DOHH2 (cell line): Measurements from ENCODE around the gene TFF3.

Experiments
- H3F3A ChIP-seq: fragments of 200-600 bp; sonication (generic), shearing (Covaris generic); 2 replicates; pipeline ENCODE4 v1.6.0; 2016; ENCODE audit warnings: antibody characterized with exemption, mild to moderate bottlenecking; ENCODE audit not compliant: control insufficient read depth, insufficient read depth
- H3K27ac ChIP-seq: fragments of 200-600 bp; sonication (generic); 2 replicates; pipeline ENCODE4 v1.5.1; 2014; ENCODE audit warnings: low read depth, mild to moderate bottlenecking, low read length, moderate library complexity
- H3K27me3 ChIP-seq: fragments of 200-600 bp; sonication (generic); 2 replicates; pipeline ENCODE4 v1.6.1; 2014; ENCODE audit warnings: mild to moderate bottlenecking, low read length, mixed read lengths; ENCODE audit not compliant: control insufficient read depth
- H3K36me3 ChIP-seq: fragments of 200-600 bp; sonication (generic); 2 replicates; pipeline ENCODE4 v1.6.1; 2014; ENCODE audit warnings: mild to moderate bottlenecking, low read length, moderate library complexity, mixed read lengths; ENCODE audit not compliant: control insufficient read depth
- H3K4me1 ChIP-seq: fragments of 200-600 bp; sonication (generic); 2 replicates; pipeline ENCODE4 v1.6.1; 2014; ENCODE audit warnings: mild to moderate bottlenecking, low read length, mixed read lengths; ENCODE audit not compliant: control insufficient read depth
- H3K4me2 ChIP-seq: fragments of 200-600 bp; sonication (generic); 2 replicates; pipeline ENCODE4 v1.6.0; 2014; ENCODE audit warnings: mild to moderate bottlenecking, low read length, moderate library complexity
- H3K4me3 ChIP-seq: fragments of 200-600 bp; sonication (generic); 2 replicates; pipeline ENCODE4 v1.5.1; 2014; ENCODE audit warnings: mild to moderate bottlenecking, low read length, mixed read lengths
- H3K79me2 ChIP-seq: fragments of 200-600 bp; sonication (generic); 2 replicates; pipeline ENCODE4 v1.6.1; 2014; ENCODE audit warnings: mild to moderate bottlenecking, low read length, mixed read lengths; ENCODE audit not compliant: control insufficient read depth
- H3K9me2 ChIP-seq: fragments of 200-600 bp; sonication (generic); replicated peaks from 2 replicates; pipeline ENCODE4 v1.6.1; 2014; ENCODE audit warnings: mild to moderate bottlenecking, low read length, mixed read lengths; ENCODE audit not compliant: control insufficient read depth
- H3K9me3 ChIP-seq: fragments of 200-600 bp; sonication (generic); 2 replicates; pipeline ENCODE4 v1.6.1; 2014; ENCODE audit warnings: antibody characterized with exemption, low read length, mixed read lengths; ENCODE audit not compliant: control insufficient read depth, insufficient read depth
- H4K20me1 ChIP-seq: fragments of 200-600 bp; sonication (generic); 2 replicates; pipeline ENCODE4 v1.6.0; 2014; ENCODE audit warnings: low read depth, mild to moderate bottlenecking, antibody characterized with exemption, low read length, moderate library complexity; ENCODE audit not compliant: control insufficient read depth, insufficient read depth
- EZH2phosphoT487 ChIP-seq: fragments of 200-600 bp; sonication (generic); IDR thresholded peaks from 2 replicates; pipeline ENCODE4 v1.6.1; 2017; ENCODE audit warnings: borderline replicate concordance, mild to moderate bottlenecking, antibody characterized with exemption, low read length, moderate library complexity, mixed read lengths
- TF ChIP-seq, protein P1 (sequence below): fragments of 200-600 bp; sonication (generic); IDR thresholded peaks from one replicate; pipeline ENCODE4 v1.5.1; 2014; ENCODE audit warnings: antibody characterized with exemption, mild to moderate bottlenecking, low read depth, low read length; ENCODE audit not compliant: poor library complexity, severe bottlenecking

Gene TFF3

DNA sequence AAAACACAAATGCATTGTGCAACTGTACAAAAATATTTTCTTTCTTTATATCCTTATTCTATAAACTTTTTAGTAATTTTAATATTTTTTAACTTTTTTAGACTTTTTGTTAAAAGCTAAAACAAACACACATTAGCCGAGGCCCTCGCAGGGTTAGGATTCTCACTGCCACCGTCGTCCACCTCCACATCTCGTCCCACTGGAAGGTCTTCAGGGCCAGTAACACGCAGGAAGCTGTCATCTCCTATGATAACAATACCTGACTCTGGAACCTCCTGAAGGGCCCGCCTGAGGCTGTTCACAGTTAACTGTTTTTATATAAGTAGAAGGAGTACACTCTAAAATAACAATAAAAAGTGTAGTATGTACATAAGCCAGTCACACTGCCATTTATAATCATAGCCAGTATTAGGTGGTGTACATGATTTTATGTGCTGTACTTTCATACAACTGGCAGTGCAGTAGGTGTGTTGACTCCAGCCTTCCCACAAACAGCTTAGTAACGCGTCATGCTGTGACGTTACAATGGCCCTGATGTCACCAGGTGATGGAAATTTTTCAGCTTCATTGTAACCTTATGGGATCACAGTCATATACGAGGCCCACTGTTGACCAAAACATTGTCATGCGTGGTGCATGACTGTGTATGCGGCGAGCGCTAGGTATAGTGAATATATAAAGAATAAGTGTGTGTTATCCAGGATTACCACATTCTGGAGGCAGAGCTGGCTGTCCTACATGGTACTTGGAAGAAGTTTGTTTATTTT is 26.8 kb upstream of the TFF3 start:
- Histone ChIP-seq H4K20me1 (no peaks in the 10 kb centered on the region), H3K9me3 (no peaks in the 10 kb centered on the region), H3K79me2 (no peaks in the 10 kb centered on the region), H3F3A (no peaks in the 10 kb centered on the region), H3K27ac (no peak overlapping the region), H3K9me2 (no peaks in the 10 kb centered on the region), H3K4me1 (no peaks in the 10 kb centered on the region), H3K4me3 (no peak overlapping the region), H3K36me3 (no peaks in the 10 kb centered on the region), H3K27me3 (peaks cover 8% of the 10 kb centered on the region), H3K4me2 (no peak overlapping the region)
- TF ChIP-seq, protein P1, sequence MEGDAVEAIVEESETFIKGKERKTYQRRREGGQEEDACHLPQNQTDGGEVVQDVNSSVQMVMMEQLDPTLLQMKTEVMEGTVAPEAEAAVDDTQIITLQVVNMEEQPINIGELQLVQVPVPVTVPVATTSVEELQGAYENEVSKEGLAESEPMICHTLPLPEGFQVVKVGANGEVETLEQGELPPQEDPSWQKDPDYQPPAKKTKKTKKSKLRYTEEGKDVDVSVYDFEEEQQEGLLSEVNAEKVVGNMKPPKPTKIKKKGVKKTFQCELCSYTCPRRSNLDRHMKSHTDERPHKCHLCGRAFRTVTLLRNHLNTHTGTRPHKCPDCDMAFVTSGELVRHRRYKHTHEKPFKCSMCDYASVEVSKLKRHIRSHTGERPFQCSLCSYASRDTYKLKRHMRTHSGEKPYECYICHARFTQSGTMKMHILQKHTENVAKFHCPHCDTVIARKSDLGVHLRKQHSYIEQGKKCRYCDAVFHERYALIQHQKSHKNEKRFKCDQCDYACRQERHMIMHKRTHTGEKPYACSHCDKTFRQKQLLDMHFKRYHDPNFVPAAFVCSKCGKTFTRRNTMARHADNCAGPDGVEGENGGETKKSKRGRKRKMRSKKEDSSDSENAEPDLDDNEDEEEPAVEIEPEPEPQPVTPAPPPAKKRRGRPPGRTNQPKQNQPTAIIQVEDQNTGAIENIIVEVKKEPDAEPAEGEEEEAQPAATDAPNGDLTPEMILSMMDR = no peak
- no peak for TF ChIP-seq EZH2phosphoT487

GRCh38 chr21:42340187-42341050 is 25.2 kb upstream of the TFF3 start:
- Histone ChIP-seq H3K9me3 (no peaks in the 10 kb centered on the region), H3K4me3 (no peak overlapping the region), H3K79me2 (no peaks in the 10 kb centered on the region), H3K9me2 (no peaks in the 10 kb centered on the region), H3K4me2 (no peak overlapping the region), H3K4me1 (peaks cover 6% of the 10 kb centered on the region; the same call in 1 of the 2 replicates), H3F3A (peaks cover 5% of the 10 kb centered on the region; the same call in 1 of the 2 replicates), H4K20me1 (no peaks in the 10 kb centered on the region), H3K27ac (no peak overlapping the region), H3K36me3 (no peaks in the 10 kb centered on the region), H3K27me3 (peaks cover 15% of the 10 kb centered on the region)
- no peak for TF ChIP-seq EZH2phosphoT487
- TF ChIP-seq, protein P1 = no peak

- H3K36me3 ChIP-seq = no peaks in the 10 kb centered on the region
- no peak for TF ChIP-seq EZH2phosphoT487
- TF ChIP-seq, protein P1 = no peak
- H3K27ac ChIP-seq = no peak overlapping the region
- H3K4me3 ChIP-seq = no peak overlapping the region
- H4K20me1 ChIP-seq = no peaks in the 10 kb centered on the region
- no peak overlapping the region for H3K4me2 ChIP-seq
- peaks cover 6% of the 10 kb centered on the region; the same call in 1 of the 2 replicates for H3K4me1 ChIP-seq
- H3K79me2 ChIP-seq = no peaks in the 10 kb centered on the region
- no peaks in the 10 kb centered on the region for H3K9me3 ChIP-seq
- no peaks in the 10 kb centered on the region for H3K9me2 ChIP-seq
- peaks cover 15% of the 10 kb centered on the region for H3K27me3 ChIP-seq
- H3F3A ChIP-seq = peaks cover 5% of the 10 kb centered on the region; the same call in 1 of the 2 replicates
Observed at GRCh38 chr21:42338729-42339715, 23.8 kb upstream of the TFF3 start.
